Measurements from ENCODE around the gene RAPGEF4. TPM values are rescaled to one million over a fixed set of nuclear protein-coding genes. Genes with fewer than 3 reads are reported as not detected.

Gene RAPGEF4
- polyA plus RNA-seq, 1 experiment: 1.3 TPM

DNA sequence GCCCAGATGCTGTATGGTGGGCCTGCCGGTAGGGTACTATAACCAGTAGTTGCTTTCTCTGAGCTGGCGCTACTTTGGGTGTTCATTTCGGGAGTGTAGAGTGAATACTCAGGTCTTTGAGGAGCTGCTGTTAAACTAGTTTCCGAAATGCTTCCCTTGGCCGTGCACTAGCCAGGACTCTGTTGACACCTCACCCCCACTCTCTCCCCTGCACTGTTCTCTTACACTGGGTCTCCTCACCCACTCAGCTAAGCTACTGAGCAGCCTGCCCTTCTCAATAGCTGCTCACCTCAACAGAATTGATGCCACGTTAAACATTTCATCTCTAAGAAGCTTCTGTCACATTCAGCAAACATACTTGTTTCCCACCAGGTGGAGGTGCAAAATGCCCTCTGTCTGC is 86.9 kb downstream of the RAPGEF4 start:
- H3K27ac ChIP-seq (ENCODE audit: low read depth, low read length): no peak overlapping the region
- TF ChIP-seq, protein P1, sequence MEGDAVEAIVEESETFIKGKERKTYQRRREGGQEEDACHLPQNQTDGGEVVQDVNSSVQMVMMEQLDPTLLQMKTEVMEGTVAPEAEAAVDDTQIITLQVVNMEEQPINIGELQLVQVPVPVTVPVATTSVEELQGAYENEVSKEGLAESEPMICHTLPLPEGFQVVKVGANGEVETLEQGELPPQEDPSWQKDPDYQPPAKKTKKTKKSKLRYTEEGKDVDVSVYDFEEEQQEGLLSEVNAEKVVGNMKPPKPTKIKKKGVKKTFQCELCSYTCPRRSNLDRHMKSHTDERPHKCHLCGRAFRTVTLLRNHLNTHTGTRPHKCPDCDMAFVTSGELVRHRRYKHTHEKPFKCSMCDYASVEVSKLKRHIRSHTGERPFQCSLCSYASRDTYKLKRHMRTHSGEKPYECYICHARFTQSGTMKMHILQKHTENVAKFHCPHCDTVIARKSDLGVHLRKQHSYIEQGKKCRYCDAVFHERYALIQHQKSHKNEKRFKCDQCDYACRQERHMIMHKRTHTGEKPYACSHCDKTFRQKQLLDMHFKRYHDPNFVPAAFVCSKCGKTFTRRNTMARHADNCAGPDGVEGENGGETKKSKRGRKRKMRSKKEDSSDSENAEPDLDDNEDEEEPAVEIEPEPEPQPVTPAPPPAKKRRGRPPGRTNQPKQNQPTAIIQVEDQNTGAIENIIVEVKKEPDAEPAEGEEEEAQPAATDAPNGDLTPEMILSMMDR (IDR thresholded peaks at IDR 0.05; ENCODE audit: low read depth, low read length): no peak
- POLR2A ChIA-PET: no interaction called here
- no peaks in the 10 kb centered on the region for H3K9me3 ChIP-seq (ENCODE audit: control insufficient read depth, insufficient read depth, low read length)
- H3K27me3 ChIP-seq (ENCODE audit: control insufficient read depth, insufficient read depth, low read length): no peaks in the 10 kb centered on the region
- CTCF ChIA-PET: interaction anchor here (1.0 kb wide), 1 partner anchor 109 kb away, joined by 3 read pairs; no protein-coding TSS in a partner anchor
- DNase-seq (ENCODE audit: low read depth, low spot score): no peak
- H3K4me3 ChIP-seq (ENCODE audit: low read depth, low read length): no peak overlapping the region

DNA sequence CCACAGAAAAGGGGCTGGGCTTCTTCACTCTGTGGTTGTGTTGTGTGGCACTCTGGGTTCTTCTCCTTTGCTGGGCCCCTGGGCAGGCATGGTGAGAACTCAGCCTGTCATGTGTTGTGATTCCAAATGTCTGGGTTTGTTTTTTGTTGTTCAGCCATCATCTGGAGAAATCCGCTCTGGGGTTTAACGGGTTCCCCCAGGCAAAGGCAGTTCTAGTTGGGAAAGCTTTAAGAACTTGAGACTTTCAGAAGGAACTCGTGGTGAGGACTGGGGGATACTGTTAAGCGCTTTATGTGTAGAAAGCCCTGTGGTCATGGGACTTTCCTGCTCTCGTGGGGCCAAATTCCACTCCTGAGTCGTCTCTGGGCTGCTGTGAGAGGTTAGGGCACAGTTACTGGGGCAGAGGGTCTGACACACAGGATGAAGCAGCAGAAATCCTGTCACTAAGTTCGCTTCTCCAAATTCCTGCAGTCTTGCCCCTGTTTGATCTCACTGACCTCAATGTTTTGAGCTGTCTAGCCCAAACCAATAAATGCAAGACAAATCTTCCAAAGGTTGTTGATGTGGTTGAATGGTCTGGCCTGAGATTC is 87.7 kb downstream of the RAPGEF4 start:
- no peak overlapping the region for H3K4me3 ChIP-seq (ENCODE audit: low read depth, low read length)
- TF ChIP-seq, protein P1 (IDR thresholded peaks at IDR 0.05; ENCODE audit: low read depth, low read length): no peak
- ChIA-PET CTCF (interaction anchor here (1.7 kb wide), 1 partner anchor 109 kb away, joined by 6 read pairs; no protein-coding TSS in a partner anchor), POLR2A (no interaction called here)
- H3K9me3 ChIP-seq (ENCODE audit: control insufficient read depth, insufficient read depth, low read length): no peaks in the 10 kb centered on the region
- H3K27me3 ChIP-seq (ENCODE audit: control insufficient read depth, insufficient read depth, low read length): no peaks in the 10 kb centered on the region
- no peak overlapping the region for H3K27ac ChIP-seq (ENCODE audit: low read depth, low read length)
- no peak for DNase-seq (ENCODE audit: low read depth, low spot score)

DNA sequence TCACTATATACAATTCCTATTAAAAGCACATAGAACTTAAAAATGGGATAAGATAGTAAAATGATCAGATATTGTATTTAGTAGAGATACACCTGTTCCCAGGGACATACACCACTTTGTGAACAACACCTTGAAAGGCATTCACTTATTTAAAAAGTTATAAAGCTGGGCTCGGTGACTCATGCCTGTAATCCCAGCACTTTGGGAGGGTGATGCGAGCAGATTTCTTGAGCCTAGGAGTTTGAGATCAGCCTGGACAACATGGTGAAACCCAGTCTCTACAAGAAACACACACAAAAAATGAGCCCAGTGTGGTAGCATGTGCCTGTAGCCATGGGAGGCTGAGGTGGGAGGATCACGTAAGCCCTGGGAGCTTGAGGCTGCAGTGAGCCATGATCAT is 90.9 kb downstream of the RAPGEF4 start:
- POLR2A ChIA-PET: no interaction called here
- DNase-seq (ENCODE audit: low read depth, low spot score): no peak

DNA sequence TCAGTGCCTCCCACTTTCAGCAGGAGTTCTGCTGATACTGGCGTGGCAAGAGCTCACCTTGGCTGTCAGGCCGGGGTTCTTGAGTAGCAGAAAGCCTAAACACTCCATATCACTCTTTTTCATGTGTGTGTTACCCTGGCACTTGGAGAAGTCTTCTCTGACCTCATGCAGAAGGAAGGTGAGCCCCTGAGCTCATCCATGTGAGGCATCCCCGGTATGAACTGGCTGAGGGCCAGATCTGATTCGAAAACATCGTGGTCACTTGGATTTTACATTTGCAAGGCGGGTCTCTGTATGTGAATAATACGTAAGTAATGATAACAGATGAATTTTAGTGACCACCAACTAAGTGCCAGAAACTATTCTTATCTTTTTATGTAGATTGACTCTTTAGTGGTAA is 93.6 kb downstream of the RAPGEF4 start:
- DNase-seq (ENCODE audit: low read depth, low spot score): peak; percentile 69
- Histone ChIP-seq H3K9me3 (ENCODE audit: control insufficient read depth, insufficient read depth, low read length) (no peaks in the 10 kb centered on the region), H3K4me3 (ENCODE audit: low read depth, low read length) (no peak overlapping the region), H3K27me3 (ENCODE audit: control insufficient read depth, insufficient read depth, low read length) (no peaks in the 10 kb centered on the region), H3K27ac (ENCODE audit: low read depth, low read length) (no peak overlapping the region)
- ChIA-PET POLR2A (no interaction called here), CTCF (interaction anchor here (0.5 to 2.9 kb wide), 4 partner anchors 16 to 103 kb away, joined by 3 to 22 read pairs (median 8); no protein-coding TSS in a partner anchor)
- TF ChIP-seq, protein P1 (IDR thresholded peaks at IDR 0.05; ENCODE audit: low read depth, low read length): no peak

More for the DNA sequence above, 90.9 kb downstream of the RAPGEF4 start:
- Histone ChIP-seq H3K9me3 (ENCODE audit: control insufficient read depth, insufficient read depth, low read length) (no peaks in the 10 kb centered on the region), H3K27ac (ENCODE audit: low read depth, low read length) (no peak overlapping the region), H3K4me3 (ENCODE audit: low read depth, low read length) (no peak overlapping the region), H3K27me3 (ENCODE audit: control insufficient read depth, insufficient read depth, low read length) (no peaks in the 10 kb centered on the region)
- TF ChIP-seq, protein P1 (IDR thresholded peaks at IDR 0.05; ENCODE audit: low read depth, low read length): no peak
- CTCF ChIA-PET: interaction anchor here (1.3 to 1.7 kb wide), 3 partner anchors 13 to 196 kb away, joined by 4 to 7 read pairs (median 5); no protein-coding TSS in a partner anchor

DNA sequence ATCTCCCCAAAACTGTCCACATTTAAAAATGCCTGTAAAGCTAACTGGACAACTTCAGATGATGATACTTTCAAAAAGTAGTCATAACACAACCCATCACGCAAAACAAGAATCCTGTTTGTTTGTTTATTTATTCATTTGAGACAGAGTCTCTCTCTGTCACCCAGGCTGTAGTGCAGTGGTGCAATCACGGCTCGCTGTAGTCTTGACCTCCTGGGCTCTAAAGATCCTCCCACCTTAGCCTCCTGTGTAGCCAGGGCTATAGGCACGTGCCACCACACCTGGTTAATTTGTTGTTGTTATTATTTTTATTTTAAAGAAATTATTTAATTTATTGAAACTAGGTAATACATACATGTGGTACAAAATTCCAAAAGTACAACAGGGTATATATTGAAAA is 94.8 kb downstream of the RAPGEF4 start:
- Histone ChIP-seq H3K9me3 (ENCODE audit: control insufficient read depth, insufficient read depth, low read length) (no peaks in the 10 kb centered on the region), H3K27ac (ENCODE audit: low read depth, low read length) (no peak overlapping the region), H3K4me3 (ENCODE audit: low read depth, low read length) (no peak overlapping the region), H3K27me3 (ENCODE audit: control insufficient read depth, insufficient read depth, low read length) (no peaks in the 10 kb centered on the region)
- CTCF ChIA-PET: interaction anchor here (2.9 kb wide), 1 partner anchor 101 kb away, joined by 22 read pairs; no protein-coding TSS in a partner anchor
- POLR2A ChIA-PET: no interaction called here
- DNase-seq (ENCODE audit: low read depth, low spot score): no peak
- TF ChIP-seq, protein P1 (IDR thresholded peaks at IDR 0.05; ENCODE audit: low read depth, low read length): no peak
